Progenitor cell of endocrine pancreas (in vitro differentiated cells): ENCODE data around the gene ACAP3. TPM values are rescaled to one million over a fixed set of nuclear protein-coding genes. Genes with fewer than 3 reads are reported as not detected.

ENCODE experiments used
- DNase-seq: peaks from one replicate; pipeline ENCODE4 v3.0.0; 2021; ENCODE audit warnings: low spot score; ENCODE audit not compliant: unreplicated experiment
- H3K27ac Mint-ChIP-seq: 2 replicates; pipeline ENCODE4 v1.8.0; 2021; ENCODE audit warnings: mild to moderate bottlenecking, moderate library complexity, mixed read lengths
- H3K27me3 Mint-ChIP-seq: 2 replicates; pipeline ENCODE4 v1.8.0; 2021; ENCODE audit warnings: mixed read lengths
- H3K36me3 Mint-ChIP-seq: 2 replicates; pipeline ENCODE4 v1.8.0; 2022; ENCODE audit warnings: mixed read lengths; ENCODE audit not compliant: insufficient read depth
- H3K4me1 Mint-ChIP-seq: 2 replicates; pipeline ENCODE4 v1.8.0; 2021; ENCODE audit warnings: low read depth, mixed read lengths
- H3K4me3 Mint-ChIP-seq: 2 replicates; pipeline ENCODE4 v1.8.0; 2021; ENCODE audit warnings: low read depth, mild to moderate bottlenecking, moderate library complexity, mixed read lengths
- H3K9me3 Mint-ChIP-seq: 2 replicates; pipeline ENCODE4 v1.8.0; 2021; ENCODE audit warnings: low read depth, mixed read lengths
- total RNA-seq: library from RNA; stranded (reverse); gene quantifications from 2 replicates; pipeline ENCODE4 v1.2.1, GENCODE V29; 2021
- TF ChIP-seq, protein P1 (sequence below): fragments of 200-600 bp; sonication (generic); IDR thresholded peaks from one replicate; pipeline ENCODE4 v1.5.0; 2021; ENCODE audit warnings: antibody characterized with exemption, mild to moderate bottlenecking; ENCODE audit not compliant: unreplicated experiment

The ACAP3 gene
- total RNA-seq, 1 donor from 2014 or later: 111 TPM

DNA sequence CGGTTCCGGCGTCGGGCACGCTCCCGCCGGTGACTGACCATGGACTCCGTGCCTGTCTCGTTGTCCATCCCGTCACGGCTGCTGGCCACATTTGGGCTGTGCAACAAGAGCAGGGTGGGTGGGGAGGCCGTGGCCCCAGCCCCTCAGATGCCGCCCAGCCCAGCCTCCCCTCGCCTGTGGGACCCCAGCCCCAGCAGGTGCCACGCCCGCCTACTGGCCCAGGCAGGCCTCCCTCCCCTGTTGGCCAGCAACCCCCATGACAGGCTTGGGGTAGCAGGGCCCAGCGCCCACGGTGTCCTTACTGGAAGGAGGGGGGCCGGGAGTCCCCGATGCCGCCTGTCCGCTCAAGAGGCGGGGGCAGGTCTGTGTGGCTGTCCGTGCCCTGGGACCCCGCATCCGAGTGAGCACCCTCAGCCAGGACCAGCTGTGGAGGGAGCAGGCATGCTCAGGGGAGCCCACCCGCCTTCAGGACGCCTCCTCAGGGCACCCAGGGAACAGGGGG is 34.4 kb upstream of the ACAP3 start:
- no peak for DNase-seq
- Mint-ChIP-seq H3K9me3 (no peaks in the 10 kb centered on the region), H3K27me3 (no peaks in the 10 kb centered on the region)

DNA sequence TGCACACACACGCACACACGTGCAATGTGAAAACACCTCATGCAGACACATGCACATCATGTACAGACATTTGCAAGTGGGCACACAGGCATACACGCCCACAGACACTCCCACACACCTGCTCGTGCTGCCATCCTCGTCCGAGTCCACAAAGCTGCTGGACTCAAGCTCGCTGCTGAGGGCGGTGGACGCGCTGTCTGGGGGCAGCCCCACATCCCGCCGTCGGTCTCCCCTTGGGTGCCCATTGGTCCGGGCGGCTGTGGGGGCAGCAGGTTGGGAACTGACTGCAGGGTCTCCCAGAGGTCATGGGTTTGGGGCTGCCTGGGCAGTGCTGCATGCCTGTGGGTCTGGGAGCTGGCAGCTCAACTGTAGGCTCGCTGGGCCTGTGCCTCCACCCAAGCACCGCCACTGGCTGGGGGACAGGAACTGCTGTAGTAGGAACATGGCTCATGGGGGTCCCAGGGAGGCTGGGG is 33.9 kb upstream of the ACAP3 start:
- Mint-ChIP-seq H3K9me3 (no peaks in the 10 kb centered on the region), H3K36me3 (peaks cover 9% of the 10 kb centered on the region), H3K27me3 (no peaks in the 10 kb centered on the region), H3K4me1 (no peaks in the 10 kb centered on the region), H3K27ac (no peak overlapping the region), H3K4me3 (no peak overlapping the region)
- no peak for DNase-seq
- TF ChIP-seq, protein P1, sequence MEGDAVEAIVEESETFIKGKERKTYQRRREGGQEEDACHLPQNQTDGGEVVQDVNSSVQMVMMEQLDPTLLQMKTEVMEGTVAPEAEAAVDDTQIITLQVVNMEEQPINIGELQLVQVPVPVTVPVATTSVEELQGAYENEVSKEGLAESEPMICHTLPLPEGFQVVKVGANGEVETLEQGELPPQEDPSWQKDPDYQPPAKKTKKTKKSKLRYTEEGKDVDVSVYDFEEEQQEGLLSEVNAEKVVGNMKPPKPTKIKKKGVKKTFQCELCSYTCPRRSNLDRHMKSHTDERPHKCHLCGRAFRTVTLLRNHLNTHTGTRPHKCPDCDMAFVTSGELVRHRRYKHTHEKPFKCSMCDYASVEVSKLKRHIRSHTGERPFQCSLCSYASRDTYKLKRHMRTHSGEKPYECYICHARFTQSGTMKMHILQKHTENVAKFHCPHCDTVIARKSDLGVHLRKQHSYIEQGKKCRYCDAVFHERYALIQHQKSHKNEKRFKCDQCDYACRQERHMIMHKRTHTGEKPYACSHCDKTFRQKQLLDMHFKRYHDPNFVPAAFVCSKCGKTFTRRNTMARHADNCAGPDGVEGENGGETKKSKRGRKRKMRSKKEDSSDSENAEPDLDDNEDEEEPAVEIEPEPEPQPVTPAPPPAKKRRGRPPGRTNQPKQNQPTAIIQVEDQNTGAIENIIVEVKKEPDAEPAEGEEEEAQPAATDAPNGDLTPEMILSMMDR: no peak

More for the DNA sequence above, 34.4 kb upstream of the ACAP3 start:
- Mint-ChIP-seq H3K4me3 (no peak overlapping the region), H3K27ac (no peak overlapping the region), H3K4me1 (peaks cover under 1% of the 10 kb centered on the region), H3K36me3 (peaks cover 9% of the 10 kb centered on the region)
- TF ChIP-seq, protein P1: no peak

DNA sequence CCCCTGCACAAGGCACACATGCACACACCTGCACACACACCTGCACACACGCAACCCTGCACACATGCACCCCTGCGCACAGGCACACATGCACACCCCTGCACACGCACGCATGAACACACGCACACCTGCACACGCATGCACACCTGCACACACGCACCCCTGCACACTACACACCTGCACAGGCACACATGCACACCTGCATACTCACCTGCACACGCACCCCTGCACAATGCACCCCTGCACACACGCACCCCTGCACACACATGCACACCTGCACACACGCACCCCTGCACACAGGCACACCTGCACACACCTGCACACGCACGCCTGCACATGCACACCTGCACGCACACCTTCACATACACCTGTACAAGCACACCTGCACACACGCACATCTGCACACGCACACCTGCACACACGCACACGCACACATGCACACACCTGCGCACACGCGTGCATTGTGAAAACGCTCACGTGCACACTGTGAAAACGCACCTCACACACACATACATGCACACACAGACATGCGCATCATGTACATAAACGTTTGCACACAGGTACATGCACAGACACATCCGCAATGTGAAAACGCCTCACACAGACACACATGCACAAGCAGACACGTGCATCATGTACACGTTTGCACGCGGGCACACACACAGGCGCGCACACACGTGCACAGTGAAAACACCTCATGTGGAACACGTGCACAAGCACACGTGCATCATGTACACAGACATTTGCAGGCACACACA is 33.2 kb upstream of the ACAP3 start:
- Mint-ChIP-seq H3K4me3 (no peak overlapping the region), H3K9me3 (no peaks in the 10 kb centered on the region), H3K27ac (no peak overlapping the region), H3K27me3 (no peaks in the 10 kb centered on the region), H3K4me1 (no peaks in the 10 kb centered on the region), H3K36me3 (peaks cover 9% of the 10 kb centered on the region)
- TF ChIP-seq, protein P1: no peak
- DNase-seq: no peak

DNA sequence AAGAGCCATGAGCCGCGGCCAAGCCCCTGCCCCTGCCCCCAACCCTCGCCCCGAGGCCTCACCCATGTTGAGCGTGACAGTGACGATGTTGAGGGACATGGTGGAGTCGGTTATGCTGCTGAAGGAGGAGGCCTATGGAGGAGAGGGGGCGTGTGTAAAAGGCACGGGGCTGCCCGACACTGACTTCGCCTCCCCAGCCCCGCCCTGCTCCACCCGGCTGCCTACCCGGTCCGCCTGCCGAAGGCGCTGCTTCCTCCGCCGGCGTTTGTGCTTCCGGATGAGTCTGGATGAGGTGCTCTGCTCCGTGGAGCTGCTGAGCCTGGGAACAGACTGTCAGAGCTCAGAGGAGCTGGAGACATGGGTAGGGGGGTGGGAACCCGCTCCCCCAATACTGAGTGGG is 32.5 kb upstream of the ACAP3 start:
- H3K9me3 Mint-ChIP-seq: no peaks in the 10 kb centered on the region
- H3K4me3 Mint-ChIP-seq: no peak overlapping the region
- peaks cover 9% of the 10 kb centered on the region for H3K36me3 Mint-ChIP-seq
- no peaks in the 10 kb centered on the region for H3K27me3 Mint-ChIP-seq
- DNase-seq: no peak
- TF ChIP-seq, protein P1: no peak
- no peak overlapping the region for H3K27ac Mint-ChIP-seq
- H3K4me1 Mint-ChIP-seq: no peaks in the 10 kb centered on the region

DNA sequence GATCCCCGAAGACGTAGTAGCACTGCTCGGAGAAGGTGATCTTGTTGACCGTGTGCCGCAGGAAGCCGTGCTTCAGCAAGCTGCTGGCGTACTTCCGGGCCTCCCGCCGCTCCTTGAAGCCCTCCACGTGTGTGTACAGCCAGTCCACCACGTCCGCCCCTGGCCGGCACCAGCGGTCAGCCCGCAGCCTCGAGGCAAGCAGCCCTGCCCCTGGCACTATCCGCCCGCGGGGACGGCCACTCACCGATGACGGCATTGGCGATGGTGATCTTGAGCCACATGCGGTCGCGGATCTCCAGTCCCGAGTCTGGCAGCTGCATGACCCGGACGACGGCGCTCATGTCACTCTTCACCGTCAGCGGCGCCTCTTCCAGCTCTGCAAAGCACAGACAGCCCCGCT is 30.5 kb upstream of the ACAP3 start:
- Mint-ChIP-seq H3K27ac (no peak overlapping the region), H3K4me3 (no peak overlapping the region), H3K4me1 (no peaks in the 10 kb centered on the region), H3K9me3 (no peaks in the 10 kb centered on the region), H3K36me3 (peaks cover 9% of the 10 kb centered on the region), H3K27me3 (no peaks in the 10 kb centered on the region)
- TF ChIP-seq, protein P1: no peak
- DNase-seq: no peak
